CD4-positive, alpha-beta memory T cell (primary cell): ENCODE results near the gene HLA-DPB1. TPM values are rescaled to one million over a fixed set of nuclear protein-coding genes. Genes with fewer than 3 reads are reported as not detected.

ENCODE experiments used
- CTCF ChIA-PET: fragments of 350-600 bp; sonication (Branson Sonifier 250); formaldehyde crosslinking; loops from one replicate; lab custom pipeline; 2021; ENCODE audit warnings: inconsistent platforms; ENCODE audit not compliant: partially characterized antibody; lab: Charles Lee
- POLR2A ChIA-PET: fragments of 350-600 bp; sonication (Branson Sonifier 250); formaldehyde crosslinking; loops from one replicate; lab custom pipeline; 2021; ENCODE audit not compliant: partially characterized antibody; lab: Charles Lee
- DNase-seq, 5 donors: peaks; one replicate each; pipeline versions ENCODE4 v3.0.0 to v3.0.0-alpha.2; 2020 to 2022; ENCODE audit warnings: mixed read lengths in 1 of 5
- H3K27ac ChIP-seq: one replicate; pipeline ENCODE4 v1.7.0; 2013; ENCODE audit warnings: low read depth, low read length
- H3K27me3 ChIP-seq: 2 replicates; pipeline ENCODE4 v1.7.0; 2013; ENCODE audit warnings: mild to moderate bottlenecking, low read length, moderate library complexity; ENCODE audit not compliant: insufficient read depth
- H3K36me3 ChIP-seq: 2 replicates; pipeline ENCODE4 v1.7.0; 2013; ENCODE audit warnings: mild to moderate bottlenecking, low read length, moderate library complexity; ENCODE audit not compliant: insufficient read depth
- H3K4me1 ChIP-seq: 2 replicates; pipeline ENCODE4 v1.7.0; 2013; ENCODE audit warnings: mild to moderate bottlenecking, low read length, moderate library complexity; ENCODE audit not compliant: insufficient read depth
- H3K4me3 ChIP-seq, 2 donors: one replicate each; pipeline ENCODE4 v1.7.0; 2013; ENCODE audit warnings: low read length in 2 of 2, mild to moderate bottlenecking in 1 of 2
- H3K9me3 ChIP-seq, 2 donors: one replicate each; pipeline ENCODE4 v1.7.0; 2013; ENCODE audit warnings: low read length in 2 of 2, control low read depth in 1 of 2; ENCODE audit not compliant: control insufficient read depth in 1 of 2
- H3K27ac Mint-ChIP-seq, 7 donors: one replicate each; pipeline ENCODE4 v1.8.0; 2020 to 2021; ENCODE audit warnings: mixed read lengths in 7 of 7, mild to moderate bottlenecking in 6 of 7, inconsistent platforms in 3 of 7, moderate library complexity in 3 of 7
- H3K27me3 Mint-ChIP-seq, 2 donors: one replicate each; pipeline ENCODE4 v1.8.0; 2020 to 2021; ENCODE audit warnings: mixed read lengths in 2 of 2
- H3K36me3 Mint-ChIP-seq, 2 donors: one replicate each; pipeline ENCODE4 v1.8.0; 2020 to 2021; ENCODE audit warnings: mixed read lengths in 2 of 2, inconsistent platforms in 1 of 2, mild to moderate bottlenecking in 1 of 2
- H3K4me1 Mint-ChIP-seq, 4 donors: one replicate each; pipeline ENCODE4 v1.8.0; 2020 to 2021; ENCODE audit warnings: mixed read lengths in 4 of 4, mild to moderate bottlenecking in 1 of 4
- H3K4me3 Mint-ChIP-seq, 8 donors: one replicate each; pipeline ENCODE4 v1.8.0; 2020 to 2021; ENCODE audit warnings: mixed read lengths in 8 of 8, mild to moderate bottlenecking in 7 of 8, moderate library complexity in 6 of 8, inconsistent platforms in 3 of 8
- H3K9me3 Mint-ChIP-seq, 8 donors: one replicate each; pipeline ENCODE4 v1.8.0; 2020 to 2021; ENCODE audit warnings: mixed read lengths in 8 of 8, mild to moderate bottlenecking in 5 of 8, inconsistent platforms in 3 of 8, moderate library complexity in 1 of 8
- intact Hi-C: fragments of 100-400 bp; cut with micrococcal nuclease; formaldehyde crosslinking; loops from one replicate; pipeline ENCODE4 v1.15.1; 2023
- polyA plus RNA-seq, 2 donors: library from polyadenylated mRNA; unstranded; fragments of 300-500 nt; fragmentation: Illumina TruSeq; gene quantifications; one replicate each; pipeline ENCODE4 v1.2.3, GENCODE V29; 2021
- total RNA-seq, 2 experiments: library from RNA; stranded (reverse); gene quantifications; one replicate each; pipeline ENCODE4 v1.2.3, GENCODE V29; 2021

Gene HLA-DPB1
- total and polyA plus RNA-seq, 4 experiments from 2014 or later, result 14.5 to 76.9 (median 33.8) TPM

DNA sequence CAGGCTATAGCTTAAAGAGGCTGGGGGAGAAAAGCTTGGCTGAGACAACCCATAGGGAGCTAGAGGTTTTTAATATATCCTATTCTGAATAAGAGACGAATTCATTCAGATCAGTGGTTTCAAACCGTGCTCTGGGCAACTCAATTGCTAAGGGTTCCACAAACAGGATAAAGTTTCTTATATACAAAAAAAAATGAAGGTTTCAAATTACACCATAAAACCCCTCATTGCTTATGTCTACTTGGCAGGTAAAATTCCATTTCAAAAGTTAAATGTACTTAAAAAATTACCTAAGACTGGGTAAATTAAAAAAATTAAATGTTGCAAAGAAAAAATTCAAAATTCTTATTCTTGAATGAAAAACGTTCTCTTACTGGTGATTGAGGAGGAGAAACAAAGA lies 2.7 kb downstream of the HLA-DPB1 start:
- Mint-ChIP-seq H3K9me3 (peaks cover 0 to 2% (median 0%) of the 10 kb centered on the region in 8 donors), H3K27me3 (peaks cover 2 to 3% of the 10 kb centered on the region in 2 donors), H3K36me3 (peaks cover 0 to 1% of the 10 kb centered on the region in 2 donors), H3K4me1 (peaks cover 20 to 55% (median 29%) of the 10 kb centered on the region in 4 donors), H3K27ac (peak overlapping the region in 2 of 7 donors; percentile 6 to 71), H3K4me3 (no peak overlapping the region)
- no peaks in the 10 kb centered on the region for H3K27me3 ChIP-seq
- H3K4me3 ChIP-seq, result no peak overlapping the region
- CTCF ChIA-PET, result interaction anchor here (7.0 kb wide), 1 partner anchor 63 kb away, joined by 108 read pairs; no protein-coding TSS in a partner anchor
- POLR2A ChIA-PET, result no interaction called here
- H3K4me1 ChIP-seq, result peaks cover 27% of the 10 kb centered on the region
- intact Hi-C loops, result no loop called here
- H3K9me3 ChIP-seq, result no peaks in the 10 kb centered on the region
- no peak for DNase-seq
- H3K36me3 ChIP-seq, result no peaks in the 10 kb centered on the region
- no peak overlapping the region for H3K27ac ChIP-seq

DNA sequence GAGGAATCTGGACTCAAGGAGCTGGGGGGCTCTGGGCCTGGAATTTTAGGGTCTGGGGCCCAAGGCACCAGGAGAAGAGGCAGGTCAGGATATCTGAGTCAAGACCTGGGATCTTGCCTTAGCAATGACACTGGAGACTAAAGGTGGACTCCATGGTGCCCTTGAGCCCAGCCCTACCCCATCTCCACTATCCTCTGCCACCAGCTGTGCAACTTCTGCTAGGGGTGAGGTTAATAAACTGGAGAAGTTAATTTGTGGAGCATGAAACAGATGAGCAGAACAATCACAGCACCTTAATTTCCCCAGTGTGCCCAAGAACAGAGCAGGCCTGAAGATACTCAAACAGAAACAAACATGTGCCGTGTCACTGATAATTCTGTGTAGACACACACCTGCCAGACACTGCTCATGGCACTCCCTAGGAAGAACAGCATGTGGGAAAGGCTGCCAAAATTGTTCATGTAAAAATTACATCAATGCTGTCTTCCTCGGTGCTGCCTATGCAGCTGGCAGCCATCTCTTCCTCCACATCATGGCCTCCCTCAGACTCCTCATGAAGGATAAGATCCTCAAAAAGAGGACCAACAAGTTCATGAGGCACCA lies 3.2 kb downstream of the HLA-DPB1 start:
- intact Hi-C loops, result no loop called here
- Mint-ChIP-seq H3K36me3 (peaks cover 0 to 1% of the 10 kb centered on the region in 2 donors), H3K27ac (peak overlapping the region in 1 of 7 donors; percentile 71), H3K4me1 (peaks cover 17 to 51% (median 26%) of the 10 kb centered on the region in 4 donors), H3K27me3 (peaks cover 2 to 3% of the 10 kb centered on the region in 2 donors), H3K9me3 (peaks cover 0 to 2% (median 0%) of the 10 kb centered on the region in 8 donors), H3K4me3 (no peak overlapping the region)
- H3K27me3 ChIP-seq, result no peaks in the 10 kb centered on the region
- no peak overlapping the region for H3K27ac ChIP-seq
- POLR2A ChIA-PET, result no interaction called here
- H3K9me3 ChIP-seq, result no peaks in the 10 kb centered on the region
- H3K4me3 ChIP-seq, result no peak overlapping the region
- CTCF ChIA-PET, result interaction anchor here (1.3 to 7.0 kb wide), 2 partner anchors 41 to 63 kb away, joined by 3 to 108 read pairs; no protein-coding TSS in a partner anchor
- H3K36me3 ChIP-seq, result no peaks in the 10 kb centered on the region
- no peak for DNase-seq
- peaks cover 24% of the 10 kb centered on the region for H3K4me1 ChIP-seq

DNA sequence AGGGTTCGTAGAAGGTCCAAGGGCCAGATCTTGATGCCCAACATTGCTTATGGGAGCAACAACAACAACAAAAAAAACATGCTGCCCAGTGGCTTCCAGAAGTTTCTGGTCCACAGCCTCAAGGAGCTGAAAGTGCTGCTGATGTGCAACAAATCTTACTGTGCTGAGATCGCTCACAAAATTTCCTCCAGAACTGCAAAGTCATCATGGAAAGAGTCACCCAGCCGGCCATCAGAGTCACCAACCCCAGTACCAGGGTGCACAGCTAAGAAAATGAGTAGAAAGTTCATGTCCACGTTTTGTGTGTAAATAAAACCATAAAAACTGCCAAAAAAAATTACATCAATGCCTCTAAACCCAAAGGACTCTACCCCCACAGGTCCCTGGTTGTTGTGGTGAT lies 3.8 kb downstream of the HLA-DPB1 start:
- CTCF ChIA-PET, result interaction anchor here (1.2 to 7.0 kb wide), 4 partner anchors 9 to 86 kb away, joined by 3 to 108 read pairs (median 4); no protein-coding TSS in a partner anchor
- H3K27me3 ChIP-seq, result no peaks in the 10 kb centered on the region
- H3K4me1 ChIP-seq, result peaks cover 24% of the 10 kb centered on the region
- H3K27ac ChIP-seq, result no peak overlapping the region
- no peak overlapping the region for H3K4me3 ChIP-seq
- intact Hi-C loops, result no loop called here
- H3K9me3 ChIP-seq, result no peaks in the 10 kb centered on the region
- no peak for DNase-seq
- Mint-ChIP-seq H3K27ac (peak overlapping the region in 1 of 7 donors; percentile 7), H3K4me1 (peaks cover 17 to 51% (median 26%) of the 10 kb centered on the region in 4 donors), H3K9me3 (peaks cover 0 to 2% (median 0%) of the 10 kb centered on the region in 8 donors), H3K4me3 (no peak overlapping the region), H3K36me3 (peaks cover 0 to 4% of the 10 kb centered on the region in 2 donors), H3K27me3 (peaks cover 3% of the 10 kb centered on the region in 2 donors)
- H3K36me3 ChIP-seq, result no peaks in the 10 kb centered on the region
- POLR2A ChIA-PET, result no interaction called here

DNA sequence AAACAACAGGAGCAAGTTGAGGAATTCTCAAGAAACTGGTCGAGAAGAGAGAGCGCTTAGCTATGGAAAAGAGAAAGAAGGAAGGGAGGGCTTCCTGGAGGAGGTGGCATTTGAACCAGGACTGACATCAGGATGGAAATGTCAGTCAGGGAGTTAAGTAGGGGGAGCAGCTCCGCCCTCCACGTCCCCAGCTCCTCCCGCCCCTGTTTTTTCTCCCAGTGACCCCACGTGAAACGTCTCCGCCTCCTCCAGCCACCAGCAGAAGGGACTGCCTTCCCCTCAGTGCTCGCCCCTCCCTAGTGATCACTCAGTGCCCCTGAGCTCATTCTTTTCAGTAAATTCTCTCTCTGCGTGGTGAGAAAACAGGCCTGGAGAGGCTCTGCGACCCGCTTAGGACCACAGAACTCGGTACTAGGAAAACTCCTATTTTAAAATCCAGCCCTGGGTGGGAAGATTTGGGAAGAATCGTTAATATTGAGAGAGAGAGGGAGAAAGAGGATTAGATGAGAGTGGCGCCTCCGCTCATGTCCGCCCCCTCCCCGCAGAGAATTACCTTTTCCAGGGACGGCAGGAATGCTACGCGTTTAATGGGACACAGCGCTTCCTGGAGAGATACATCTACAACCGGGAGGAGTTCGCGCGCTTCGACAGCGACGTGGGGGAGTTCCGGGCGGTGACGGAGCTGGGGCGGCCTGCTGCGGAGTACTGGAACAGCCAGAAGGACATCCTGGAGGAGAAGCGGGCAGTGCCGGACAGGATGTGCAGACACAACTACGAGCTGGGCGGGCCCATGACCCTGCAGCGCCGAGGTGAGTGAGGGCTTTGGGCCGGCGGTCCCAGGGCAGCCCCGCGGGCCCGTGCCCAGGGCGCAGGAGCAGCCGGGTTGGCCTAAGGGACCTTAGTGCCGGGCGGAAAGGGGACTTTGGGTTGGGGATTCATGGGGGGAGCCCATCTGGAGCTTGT lies 4.6 kb downstream of the HLA-DPB1 start:
- peaks cover 14 to 46% (median 21%) of the 10 kb centered on the region in 4 donors for H3K4me1 Mint-ChIP-seq
- CTCF ChIA-PET, result interaction anchor here (1.2 to 7.0 kb wide), 4 partner anchors 9 to 87 kb away, joined by 3 to 108 read pairs (median 4); no protein-coding TSS in a partner anchor
- Histone ChIP-seq H3K27ac (no peak overlapping the region), H3K36me3 (peaks cover 6% of the 10 kb centered on the region), H3K4me3 (no peak overlapping the region), H3K4me1 (peaks cover 17% of the 10 kb centered on the region), H3K9me3 (no peaks in the 10 kb centered on the region), H3K27me3 (no peaks in the 10 kb centered on the region)
- peak overlapping the region in 4 of 8 donors; percentile 27 to 47 (median 36) for H3K4me3 Mint-ChIP-seq
- no peak for DNase-seq
- POLR2A ChIA-PET, result interaction anchor here (0.6 kb wide), 1 partner anchor 367 kb away, joined by 3 read pairs; no protein-coding TSS in a partner anchor
- intact Hi-C loops, result no loop called here
- peaks cover 0 to 6% of the 10 kb centered on the region in 2 donors for H3K36me3 Mint-ChIP-seq
- H3K27ac Mint-ChIP-seq, result peak overlapping the region in 2 of 7 donors; percentile 66 to 86
- peaks cover 0 to 2% (median 0%) of the 10 kb centered on the region in 8 donors for H3K9me3 Mint-ChIP-seq
- H3K27me3 Mint-ChIP-seq, result peaks cover 3% of the 10 kb centered on the region in 2 donors

DNA sequence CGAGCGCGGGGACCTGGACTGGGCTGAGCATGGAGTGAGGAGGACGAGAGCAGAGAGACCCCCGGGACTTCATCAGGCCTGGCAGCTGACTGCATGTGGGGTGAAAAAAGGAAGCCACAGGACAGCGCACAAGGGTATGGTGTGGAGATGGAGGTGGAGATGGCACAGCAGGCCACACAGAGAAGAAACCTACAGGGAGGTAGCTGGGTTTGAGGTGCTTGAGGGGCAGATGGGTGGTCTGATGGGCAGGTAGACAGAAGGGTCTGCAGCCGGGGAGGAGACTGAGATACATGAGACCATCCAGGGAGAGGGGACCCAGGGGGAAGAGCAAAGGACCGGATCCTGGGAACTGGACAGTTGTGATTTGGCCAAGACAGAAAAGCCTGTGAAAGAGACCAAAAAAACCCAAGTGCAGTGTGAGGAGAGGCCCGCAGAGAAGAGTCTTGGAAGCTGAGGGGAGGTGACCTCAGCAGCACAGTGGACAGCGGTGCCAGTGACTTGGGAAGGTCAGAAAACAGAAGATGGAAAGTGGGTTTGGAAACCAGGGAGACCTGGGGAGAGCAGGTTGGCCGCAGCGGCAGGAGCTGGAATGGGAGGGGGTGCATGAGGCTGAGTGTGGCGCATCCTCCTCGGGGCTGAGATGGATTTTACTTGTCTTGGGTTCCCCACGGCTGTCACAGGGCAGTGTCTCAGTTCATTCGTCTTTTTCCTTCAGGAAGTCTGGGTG lies 5.5 kb downstream of the HLA-DPB1 start:
- H3K4me1 ChIP-seq, result peaks cover 15% of the 10 kb centered on the region
- no peaks in the 10 kb centered on the region for H3K27me3 ChIP-seq
- Mint-ChIP-seq H3K36me3 (peaks cover 0 to 6% of the 10 kb centered on the region in 2 donors), H3K4me3 (peak overlapping the region in 1 of 8 donors; percentile 3), H3K4me1 (peaks cover 10 to 38% (median 18%) of the 10 kb centered on the region in 4 donors), H3K27me3 (peaks cover 3% of the 10 kb centered on the region in 2 donors), H3K27ac (peak overlapping the region in 4 of 7 donors; percentile 65 to 86 (median 68)), H3K9me3 (peaks cover 0 to 2% (median 0%) of the 10 kb centered on the region in 8 donors)
- peaks cover 14% of the 10 kb centered on the region for H3K36me3 ChIP-seq
- intact Hi-C loops, result no loop called here
- H3K27ac ChIP-seq, result no peak overlapping the region
- DNase-seq, result no peak
- H3K9me3 ChIP-seq, result no peaks in the 10 kb centered on the region
- CTCF ChIA-PET, result interaction anchor here (1.0 to 7.0 kb wide), 4 partner anchors 8 to 167 kb away, joined by 3 to 108 read pairs (median 7); partner anchors contain the start of gene HLA-DPA1
- POLR2A ChIA-PET, result interaction anchor here (0.6 to 0.9 kb wide), 2 partner anchors 236 to 366 kb away, joined by 3 read pairs; no protein-coding TSS in a partner anchor
- H3K4me3 ChIP-seq, result no peak overlapping the region

DNA sequence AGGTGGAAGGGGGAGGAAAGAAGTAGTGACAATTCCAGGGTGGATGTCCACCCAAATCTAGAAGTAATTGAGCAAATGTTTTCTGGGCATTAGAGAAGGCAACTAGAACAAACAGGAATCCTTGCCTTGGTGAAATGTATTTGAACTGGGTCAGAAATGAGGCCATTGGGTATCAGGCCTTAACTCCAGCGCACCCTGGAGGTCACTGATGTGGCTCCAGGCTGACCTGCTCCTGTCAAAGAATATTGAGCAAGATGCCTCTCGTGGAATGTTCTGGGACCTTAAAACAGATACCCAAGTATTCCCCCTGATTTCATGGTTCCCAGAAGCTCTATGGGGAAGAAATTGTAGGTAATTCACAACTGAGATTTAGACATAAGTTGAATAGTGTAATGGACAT lies 6.9 kb downstream of the HLA-DPB1 start:
- peaks cover 14% of the 10 kb centered on the region for H3K36me3 ChIP-seq
- POLR2A ChIA-PET, result interaction anchor here (0.7 kb wide), 1 partner anchor 68 kb away, joined by 4 read pairs; no protein-coding TSS in a partner anchor
- peak in 1 of 5 donors; percentile 10 for DNase-seq
- no peaks in the 10 kb centered on the region for H3K27me3 ChIP-seq
- peak overlapping the region in 1 of 8 donors; percentile 1 for H3K4me3 Mint-ChIP-seq
- no peaks in the 10 kb centered on the region for H3K9me3 ChIP-seq
- peaks cover 0 to 2% (median 0%) of the 10 kb centered on the region in 8 donors for H3K9me3 Mint-ChIP-seq
- peaks cover 11% of the 10 kb centered on the region for H3K4me1 ChIP-seq
- H3K36me3 Mint-ChIP-seq, result peaks cover 0 to 6% of the 10 kb centered on the region in 2 donors
- H3K27ac Mint-ChIP-seq, result no peak overlapping the region
- CTCF ChIA-PET, result interaction anchor here (0.7 to 7.0 kb wide), 7 partner anchors 32 to 166 kb away, joined by 3 to 108 read pairs (median 4); partner anchors contain the start of gene HLA-DOA
- peaks cover 2 to 28% (median 13%) of the 10 kb centered on the region in 4 donors for H3K4me1 Mint-ChIP-seq
- no peak overlapping the region for H3K4me3 ChIP-seq
- H3K27me3 Mint-ChIP-seq, result peaks cover 0 to 1% of the 10 kb centered on the region in 2 donors
- no peak overlapping the region for H3K27ac ChIP-seq
- intact Hi-C loops, result loop anchor here (2.0 kb wide), 1 partner anchor 68 kb away; no protein-coding TSS in a partner anchor
